Measurements from ENCODE around the gene VSTM5.

GRCh38 chr11:93775289-93775688, 75.1 kb downstream of the VSTM5 start:
- TF ChIP-seq, protein P1, sequence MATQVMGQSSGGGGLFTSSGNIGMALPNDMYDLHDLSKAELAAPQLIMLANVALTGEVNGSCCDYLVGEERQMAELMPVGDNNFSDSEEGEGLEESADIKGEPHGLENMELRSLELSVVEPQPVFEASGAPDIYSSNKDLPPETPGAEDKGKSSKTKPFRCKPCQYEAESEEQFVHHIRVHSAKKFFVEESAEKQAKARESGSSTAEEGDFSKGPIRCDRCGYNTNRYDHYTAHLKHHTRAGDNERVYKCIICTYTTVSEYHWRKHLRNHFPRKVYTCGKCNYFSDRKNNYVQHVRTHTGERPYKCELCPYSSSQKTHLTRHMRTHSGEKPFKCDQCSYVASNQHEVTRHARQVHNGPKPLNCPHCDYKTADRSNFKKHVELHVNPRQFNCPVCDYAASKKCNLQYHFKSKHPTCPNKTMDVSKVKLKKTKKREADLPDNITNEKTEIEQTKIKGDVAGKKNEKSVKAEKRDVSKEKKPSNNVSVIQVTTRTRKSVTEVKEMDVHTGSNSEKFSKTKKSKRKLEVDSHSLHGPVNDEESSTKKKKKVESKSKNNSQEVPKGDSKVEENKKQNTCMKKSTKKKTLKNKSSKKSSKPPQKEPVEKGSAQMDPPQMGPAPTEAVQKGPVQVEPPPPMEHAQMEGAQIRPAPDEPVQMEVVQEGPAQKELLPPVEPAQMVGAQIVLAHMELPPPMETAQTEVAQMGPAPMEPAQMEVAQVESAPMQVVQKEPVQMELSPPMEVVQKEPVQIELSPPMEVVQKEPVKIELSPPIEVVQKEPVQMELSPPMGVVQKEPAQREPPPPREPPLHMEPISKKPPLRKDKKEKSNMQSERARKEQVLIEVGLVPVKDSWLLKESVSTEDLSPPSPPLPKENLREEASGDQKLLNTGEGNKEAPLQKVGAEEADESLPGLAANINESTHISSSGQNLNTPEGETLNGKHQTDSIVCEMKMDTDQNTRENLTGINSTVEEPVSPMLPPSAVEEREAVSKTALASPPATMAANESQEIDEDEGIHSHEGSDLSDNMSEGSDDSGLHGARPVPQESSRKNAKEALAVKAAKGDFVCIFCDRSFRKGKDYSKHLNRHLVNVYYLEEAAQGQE (IDR thresholded peaks at IDR 0.05), result no peak
- TF ChIP-seq, protein P2, sequence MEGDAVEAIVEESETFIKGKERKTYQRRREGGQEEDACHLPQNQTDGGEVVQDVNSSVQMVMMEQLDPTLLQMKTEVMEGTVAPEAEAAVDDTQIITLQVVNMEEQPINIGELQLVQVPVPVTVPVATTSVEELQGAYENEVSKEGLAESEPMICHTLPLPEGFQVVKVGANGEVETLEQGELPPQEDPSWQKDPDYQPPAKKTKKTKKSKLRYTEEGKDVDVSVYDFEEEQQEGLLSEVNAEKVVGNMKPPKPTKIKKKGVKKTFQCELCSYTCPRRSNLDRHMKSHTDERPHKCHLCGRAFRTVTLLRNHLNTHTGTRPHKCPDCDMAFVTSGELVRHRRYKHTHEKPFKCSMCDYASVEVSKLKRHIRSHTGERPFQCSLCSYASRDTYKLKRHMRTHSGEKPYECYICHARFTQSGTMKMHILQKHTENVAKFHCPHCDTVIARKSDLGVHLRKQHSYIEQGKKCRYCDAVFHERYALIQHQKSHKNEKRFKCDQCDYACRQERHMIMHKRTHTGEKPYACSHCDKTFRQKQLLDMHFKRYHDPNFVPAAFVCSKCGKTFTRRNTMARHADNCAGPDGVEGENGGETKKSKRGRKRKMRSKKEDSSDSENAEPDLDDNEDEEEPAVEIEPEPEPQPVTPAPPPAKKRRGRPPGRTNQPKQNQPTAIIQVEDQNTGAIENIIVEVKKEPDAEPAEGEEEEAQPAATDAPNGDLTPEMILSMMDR (IDR thresholded peaks at IDR 0.05; ENCODE audit: low read depth, low read length, missing input control), result no peak
- TF ChIP-seq, protein P3, sequence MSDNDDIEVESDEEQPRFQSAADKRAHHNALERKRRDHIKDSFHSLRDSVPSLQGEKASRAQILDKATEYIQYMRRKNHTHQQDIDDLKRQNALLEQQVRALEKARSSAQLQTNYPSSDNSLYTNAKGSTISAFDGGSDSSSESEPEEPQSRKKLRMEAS (IDR thresholded peaks at IDR 0.05), result no peak
- TF ChIP-seq RXRA (IDR thresholded peaks at IDR 0.05) (no peak), JUND (IDR thresholded peaks at IDR 0.05) (no peak), RAD21 (IDR thresholded peaks at IDR 0.05) (no peak), TAF1 (conservative IDR thresholded peaks at IDR 0.05) (no peak)
- TF ChIP-seq, protein P4, sequence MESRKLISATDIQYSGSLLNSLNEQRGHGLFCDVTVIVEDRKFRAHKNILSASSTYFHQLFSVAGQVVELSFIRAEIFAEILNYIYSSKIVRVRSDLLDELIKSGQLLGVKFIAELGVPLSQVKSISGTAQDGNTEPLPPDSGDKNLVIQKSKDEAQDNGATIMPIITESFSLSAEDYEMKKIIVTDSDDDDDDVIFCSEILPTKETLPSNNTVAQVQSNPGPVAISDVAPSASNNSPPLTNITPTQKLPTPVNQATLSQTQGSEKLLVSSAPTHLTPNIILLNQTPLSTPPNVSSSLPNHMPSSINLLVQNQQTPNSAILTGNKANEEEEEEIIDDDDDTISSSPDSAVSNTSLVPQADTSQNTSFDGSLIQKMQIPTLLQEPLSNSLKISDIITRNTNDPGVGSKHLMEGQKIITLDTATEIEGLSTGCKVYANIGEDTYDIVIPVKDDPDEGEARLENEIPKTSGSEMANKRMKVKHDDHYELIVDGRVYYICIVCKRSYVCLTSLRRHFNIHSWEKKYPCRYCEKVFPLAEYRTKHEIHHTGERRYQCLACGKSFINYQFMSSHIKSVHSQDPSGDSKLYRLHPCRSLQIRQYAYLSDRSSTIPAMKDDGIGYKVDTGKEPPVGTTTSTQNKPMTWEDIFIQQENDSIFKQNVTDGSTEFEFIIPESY (IDR thresholded peaks at IDR 0.05), result no peak
